Measurements from ENCODE around the gene POU2AF1.

Gene POU2AF1

GRCh38 chr11:111327908-111328624 lies 51.0 kb downstream of the POU2AF1 start:
- peaks cover 5% of the 10 kb centered on the region; the same call in 1 of the 2 replicates for H3K27me3 ChIP-seq (ENCODE audit: control insufficient read depth, low read length)
- TF ChIP-seq, protein P1, sequence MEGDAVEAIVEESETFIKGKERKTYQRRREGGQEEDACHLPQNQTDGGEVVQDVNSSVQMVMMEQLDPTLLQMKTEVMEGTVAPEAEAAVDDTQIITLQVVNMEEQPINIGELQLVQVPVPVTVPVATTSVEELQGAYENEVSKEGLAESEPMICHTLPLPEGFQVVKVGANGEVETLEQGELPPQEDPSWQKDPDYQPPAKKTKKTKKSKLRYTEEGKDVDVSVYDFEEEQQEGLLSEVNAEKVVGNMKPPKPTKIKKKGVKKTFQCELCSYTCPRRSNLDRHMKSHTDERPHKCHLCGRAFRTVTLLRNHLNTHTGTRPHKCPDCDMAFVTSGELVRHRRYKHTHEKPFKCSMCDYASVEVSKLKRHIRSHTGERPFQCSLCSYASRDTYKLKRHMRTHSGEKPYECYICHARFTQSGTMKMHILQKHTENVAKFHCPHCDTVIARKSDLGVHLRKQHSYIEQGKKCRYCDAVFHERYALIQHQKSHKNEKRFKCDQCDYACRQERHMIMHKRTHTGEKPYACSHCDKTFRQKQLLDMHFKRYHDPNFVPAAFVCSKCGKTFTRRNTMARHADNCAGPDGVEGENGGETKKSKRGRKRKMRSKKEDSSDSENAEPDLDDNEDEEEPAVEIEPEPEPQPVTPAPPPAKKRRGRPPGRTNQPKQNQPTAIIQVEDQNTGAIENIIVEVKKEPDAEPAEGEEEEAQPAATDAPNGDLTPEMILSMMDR (IDR thresholded peaks at IDR 0.05; ENCODE audit: low read depth, low read length, poor library complexity, severe bottlenecking): no peak
- TF ChIP-seq EZH2phosphoT487 (IDR thresholded peaks at IDR 0.05; ENCODE audit: borderline replicate concordance, low read length): no peak
- no peak overlapping the region for H3K4me3 ChIP-seq (ENCODE audit: low read length)
- no peaks in the 10 kb centered on the region for H4K20me1 ChIP-seq (ENCODE audit: control insufficient read depth, insufficient read depth, low read depth, low read length)
- H3K27ac ChIP-seq (ENCODE audit: low read depth, low read length): no peak overlapping the region
- H3K4me2 ChIP-seq (ENCODE audit: low read length): no peak overlapping the region
- H3K4me1 ChIP-seq (ENCODE audit: control insufficient read depth, low read length): 0 out of 2 replicates have a peak, but pooled peaks cover 5% of the 10 kb centered on the region
- H3K79me2 ChIP-seq (ENCODE audit: control insufficient read depth, low read length): no peaks in the 10 kb centered on the region
- no peaks in the 10 kb centered on the region for H3K36me3 ChIP-seq (ENCODE audit: control insufficient read depth, low read length)
- no peaks in the 10 kb centered on the region for H3K9me2 ChIP-seq (replicated peaks; ENCODE audit: control insufficient read depth, low read length)
- H3K9me3 ChIP-seq (ENCODE audit: control insufficient read depth, insufficient read depth, low read length): no peaks in the 10 kb centered on the region
- H3F3A ChIP-seq (ENCODE audit: control insufficient read depth, insufficient read depth): no peaks in the 10 kb centered on the region

DNA sequence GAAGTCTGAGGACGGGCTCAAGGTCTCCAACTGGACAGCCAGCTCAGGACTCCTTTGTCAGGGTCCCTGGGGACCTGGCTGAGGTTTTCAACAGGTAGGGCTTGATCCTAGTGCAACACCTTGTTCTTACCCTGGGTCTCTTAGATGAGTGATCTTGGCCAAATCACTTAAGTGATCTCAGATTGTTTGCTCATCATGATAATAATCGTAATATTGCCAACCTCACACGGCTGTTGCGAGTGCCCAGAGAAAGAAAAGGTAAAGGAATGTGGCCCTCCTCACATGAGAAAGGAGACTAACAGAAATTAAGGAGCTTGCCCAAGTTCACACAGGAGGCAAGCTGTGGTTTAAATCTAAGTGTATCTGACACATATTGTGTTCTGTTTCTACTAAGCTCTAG lies 52.3 kb downstream of the POU2AF1 start:
- Histone ChIP-seq H3K27me3 (ENCODE audit: control insufficient read depth, low read length) (peaks cover 8% of the 10 kb centered on the region), H3K4me1 (ENCODE audit: control insufficient read depth, low read length) (0 out of 2 replicates have a peak, but pooled peaks cover 5% of the 10 kb centered on the region), H3K9me2 (replicated peaks; ENCODE audit: control insufficient read depth, low read length) (no peaks in the 10 kb centered on the region), H3K36me3 (ENCODE audit: control insufficient read depth, low read length) (no peaks in the 10 kb centered on the region), H4K20me1 (ENCODE audit: control insufficient read depth, insufficient read depth, low read depth, low read length) (no peaks in the 10 kb centered on the region), H3K4me2 (ENCODE audit: low read length) (no peak overlapping the region), H3F3A (ENCODE audit: control insufficient read depth, insufficient read depth) (no peaks in the 10 kb centered on the region), H3K79me2 (ENCODE audit: control insufficient read depth, low read length) (no peaks in the 10 kb centered on the region), H3K27ac (ENCODE audit: low read depth, low read length) (no peak overlapping the region), H3K9me3 (ENCODE audit: control insufficient read depth, insufficient read depth, low read length) (no peaks in the 10 kb centered on the region), H3K4me3 (ENCODE audit: low read length) (no peak overlapping the region)
- TF ChIP-seq, protein P1 (IDR thresholded peaks at IDR 0.05; ENCODE audit: low read depth, low read length, poor library complexity, severe bottlenecking): no peak
- no peak for TF ChIP-seq EZH2phosphoT487 (IDR thresholded peaks at IDR 0.05; ENCODE audit: borderline replicate concordance, low read length)

DNA sequence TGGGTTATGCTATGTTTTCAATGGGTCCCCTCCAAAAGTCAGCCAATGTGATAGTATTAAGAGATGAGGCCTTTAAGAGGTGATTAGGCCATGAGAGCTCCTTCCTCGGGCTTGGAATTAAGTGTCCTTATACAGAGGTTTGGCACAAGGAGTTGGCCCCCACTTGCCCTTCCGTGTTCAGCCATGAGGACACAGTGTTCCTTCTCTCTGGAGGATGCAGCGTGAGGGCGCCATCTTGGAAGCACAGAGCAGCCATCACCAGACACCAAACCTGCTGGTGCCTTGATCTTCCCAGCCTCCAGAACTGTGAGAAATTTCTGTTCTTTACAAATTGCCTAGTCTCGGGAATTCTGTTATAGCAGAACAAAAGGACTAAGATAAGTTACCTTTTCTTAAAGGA lies 53.8 kb downstream of the POU2AF1 start:
- Histone ChIP-seq H3K79me2 (ENCODE audit: control insufficient read depth, low read length) (no peaks in the 10 kb centered on the region), H3K9me2 (replicated peaks; ENCODE audit: control insufficient read depth, low read length) (no peaks in the 10 kb centered on the region), H3K4me2 (ENCODE audit: low read length) (no peak overlapping the region), H3K9me3 (ENCODE audit: control insufficient read depth, insufficient read depth, low read length) (no peaks in the 10 kb centered on the region), H3K4me3 (ENCODE audit: low read length) (no peak overlapping the region), H4K20me1 (ENCODE audit: control insufficient read depth, insufficient read depth, low read depth, low read length) (no peaks in the 10 kb centered on the region), H3F3A (ENCODE audit: control insufficient read depth, insufficient read depth) (no peaks in the 10 kb centered on the region), H3K4me1 (ENCODE audit: control insufficient read depth, low read length) (0 out of 2 replicates have a peak, but pooled peaks cover 5% of the 10 kb centered on the region), H3K36me3 (ENCODE audit: control insufficient read depth, low read length) (no peaks in the 10 kb centered on the region), H3K27me3 (ENCODE audit: control insufficient read depth, low read length) (peaks cover 13% of the 10 kb centered on the region), H3K27ac (ENCODE audit: low read depth, low read length) (no peak overlapping the region)
- TF ChIP-seq, protein P1 (IDR thresholded peaks at IDR 0.05; ENCODE audit: low read depth, low read length, poor library complexity, severe bottlenecking): no peak
- TF ChIP-seq EZH2phosphoT487 (IDR thresholded peaks at IDR 0.05; ENCODE audit: borderline replicate concordance, low read length): no peak

All from DOHH2 (cell line).